Ecto neural progenitor cell (in vitro differentiated cells): Measurements from ENCODE around the gene CEP72.
"Not testable (repeated sequence)": the region's sequence is repeated elsewhere in the genome, so short reads cannot be mapped to it uniquely, and the experiment has no call there.

Experiments used
- DNase-seq: peaks from one replicate; pipeline ENCODE4 v3.0.0-alpha.2; 2018; ENCODE audit warnings: low spot score

Gene CEP72

GRCh38 chr5:600886-601541 lies 11.1 kb upstream of the CEP72 start:
- DNase-seq, result no peak

- no peak for DNase-seq
Measured at GRCh38 chr5:601771-602465, 10.2 kb upstream of the CEP72 start.

- no peak for DNase-seq
Measured at GRCh38 chr5:602466-603035, 9.6 kb upstream of the CEP72 start.

- no peak for DNase-seq
Measured at GRCh38 chr5:603081-603998, 8.8 kb upstream of the CEP72 start.

- no peak for DNase-seq
Measured at GRCh38 chr5:604391-604831, 7.7 kb upstream of the CEP72 start.

- not testable (repeated sequence) for DNase-seq
Measured at GRCh38 chr5:605090-605489, 7.0 kb upstream of the CEP72 start.

- no peak for DNase-seq
Measured at GRCh38 chr5:606061-606460, 6.1 kb upstream of the CEP72 start.

- DNase-seq, result no peak
Measured at GRCh38 chr5:606526-607399, 5.4 kb upstream of the CEP72 start.

GRCh38 chr5:607541-608428 lies 4.4 kb upstream of the CEP72 start:
- DNase-seq, result no peak

- DNase-seq, result no peak
Measured at GRCh38 chr5:608429-609370, 3.4 kb upstream of the CEP72 start.

GRCh38 chr5:609506-609905 lies 2.6 kb upstream of the CEP72 start:
- no peak for DNase-seq

- DNase-seq, result no peak
Measured at GRCh38 chr5:610011-610743, 2.0 kb upstream of the CEP72 start.

- DNase-seq, result no peak
Measured at GRCh38 chr5:610744-611730, 1.1 kb upstream of the CEP72 start.

- no peak for DNase-seq
Measured at GRCh38 chr5:612498-613424, 621 bp downstream of the CEP72 start.

- no peak for DNase-seq
Measured at GRCh38 chr5:616484-617039, 4.4 kb downstream of the CEP72 start.

- no peak for DNase-seq
Measured at GRCh38 chr5:617896-618295, 5.8 kb downstream of the CEP72 start.
